ENCODE data around the gene ZKSCAN3.

- TF ChIP-seq CTCF (IDR thresholded peaks at IDR 0.05) = no peak
- no peak for TF ChIP-seq POLR2A (IDR thresholded peaks at IDR 0.05)
Observed at GRCh38 chr6:28400122-28400451, 50.3 kb downstream of the ZKSCAN3 start.
